ENCODE data around the gene MYL7.

MYL7 gene

GRCh38 chr7:44136731-44137130 is 4.4 kb downstream of the MYL7 start:
- Histone ChIP-seq H3K79me2 (ENCODE audit: insufficient read depth, low read length) (no peaks in the 10 kb centered on the region), H3K9me2 (replicated peaks; ENCODE audit: insufficient read depth, low read length) (no peaks in the 10 kb centered on the region), H4K20me1 (ENCODE audit: low read depth, low read length) (no peaks in the 10 kb centered on the region), H3K27ac (ENCODE audit: low read depth, low read length) (no peak overlapping the region), H3F3A (ENCODE audit: insufficient read depth) (no peaks in the 10 kb centered on the region), H3K4me3 (ENCODE audit: insufficient read depth, low read length, poor library complexity, severe bottlenecking) (no peak overlapping the region), H3K27me3 (ENCODE audit: low read length) (no peaks in the 10 kb centered on the region), H3K36me3 (ENCODE audit: low read length) (no peaks in the 10 kb centered on the region), H3K9ac (ENCODE audit: low read length) (no peak overlapping the region), H2AFZ (ENCODE audit: low read depth, low read length, severe bottlenecking) (no peak overlapping the region), H3K4me2 (ENCODE audit: low read depth, low read length, poor library complexity, severe bottlenecking) (no peak overlapping the region), H3K9me3 (ENCODE audit: insufficient read depth, low read length) (no peaks in the 10 kb centered on the region)
- TF ChIP-seq CTCF (IDR thresholded peaks at IDR 0.05; ENCODE audit: insufficient read depth, low read length, poor library complexity, severe bottlenecking) (no peak), EZH2phosphoT487 (conservative IDR thresholded peaks at IDR 0.05; ENCODE audit: low read length) (no peak)

- no peaks in the 10 kb centered on the region for H4K20me1 ChIP-seq (ENCODE audit: low read depth, low read length)
- TF ChIP-seq CTCF (IDR thresholded peaks at IDR 0.05; ENCODE audit: insufficient read depth, low read length, poor library complexity, severe bottlenecking) (no peak), EZH2phosphoT487 (conservative IDR thresholded peaks at IDR 0.05; ENCODE audit: low read length) (no peak)
- H3K79me2 ChIP-seq (ENCODE audit: insufficient read depth, low read length) = no peaks in the 10 kb centered on the region
- H3K36me3 ChIP-seq (ENCODE audit: low read length) = no peaks in the 10 kb centered on the region
- H2AFZ ChIP-seq (ENCODE audit: low read depth, low read length, severe bottlenecking) = no peak overlapping the region
- H3F3A ChIP-seq (ENCODE audit: insufficient read depth) = no peaks in the 10 kb centered on the region
- no peaks in the 10 kb centered on the region for H3K9me3 ChIP-seq (ENCODE audit: insufficient read depth, low read length)
- no peak overlapping the region for H3K4me2 ChIP-seq (ENCODE audit: low read depth, low read length, poor library complexity, severe bottlenecking)
- H3K9me2 ChIP-seq (replicated peaks; ENCODE audit: insufficient read depth, low read length) = no peaks in the 10 kb centered on the region
- no peak overlapping the region for H3K9ac ChIP-seq (ENCODE audit: low read length)
- H3K4me3 ChIP-seq (ENCODE audit: insufficient read depth, low read length, poor library complexity, severe bottlenecking) = no peak overlapping the region
- H3K27ac ChIP-seq (ENCODE audit: low read depth, low read length) = no peak overlapping the region
- no peaks in the 10 kb centered on the region for H3K27me3 ChIP-seq (ENCODE audit: low read length)
Observed at GRCh38 chr7:44134943-44135628, 6.0 kb downstream of the MYL7 start.

- Histone ChIP-seq H3K9ac (ENCODE audit: low read length) (no peak overlapping the region), H3K9me2 (replicated peaks; ENCODE audit: insufficient read depth, low read length) (no peaks in the 10 kb centered on the region), H3F3A (ENCODE audit: insufficient read depth) (no peaks in the 10 kb centered on the region), H3K4me3 (ENCODE audit: insufficient read depth, low read length, poor library complexity, severe bottlenecking) (no peak overlapping the region), H3K79me2 (ENCODE audit: insufficient read depth, low read length) (no peaks in the 10 kb centered on the region), H3K36me3 (ENCODE audit: low read length) (no peaks in the 10 kb centered on the region), H3K27ac (ENCODE audit: low read depth, low read length) (no peak overlapping the region), H4K20me1 (ENCODE audit: low read depth, low read length) (no peaks in the 10 kb centered on the region), H3K27me3 (ENCODE audit: low read length) (no peaks in the 10 kb centered on the region), H3K9me3 (ENCODE audit: insufficient read depth, low read length) (no peaks in the 10 kb centered on the region), H2AFZ (ENCODE audit: low read depth, low read length, severe bottlenecking) (no peak overlapping the region), H3K4me2 (ENCODE audit: low read depth, low read length, poor library complexity, severe bottlenecking) (no peak overlapping the region)
- no peak for TF ChIP-seq EZH2phosphoT487 (conservative IDR thresholded peaks at IDR 0.05; ENCODE audit: low read length)
- no peak for TF ChIP-seq CTCF (IDR thresholded peaks at IDR 0.05; ENCODE audit: insufficient read depth, low read length, poor library complexity, severe bottlenecking)
Observed at GRCh38 chr7:44133295-44133694, 7.8 kb downstream of the MYL7 start.
